Endothelial cell of umbilical vein (primary cell): ENCODE measurements around the gene ZNF791. TPM values are rescaled to one million over a fixed set of nuclear protein-coding genes. Genes with fewer than 3 reads are reported as not detected.

Source experiments
- BruUV-seq: library from RNA; stranded (reverse); fragments of 400-500 nt; replicated peaks from 2 replicates; lab custom pipeline; 2021; lab: Mats Ljungman, UMichigan
- CTCF ChIA-PET: fragments of 300-600, 350-600 bp; sonication (Branson Sonifier 250); formaldehyde crosslinking; loops from one replicate; lab custom pipeline; 2021; ENCODE audit warnings: antibody characterized with exemption, inconsistent platforms; lab: Charles Lee
- POLR2A ChIA-PET: fragments of 300-600, 350-600 bp; sonication (Branson Sonifier 250); formaldehyde crosslinking; loops from one replicate; lab custom pipeline; 2021; ENCODE audit warnings: antibody characterized with exemption, inconsistent platforms; lab: Charles Lee
- DNase-seq: peaks from one replicate; pipeline ENCODE4 v3.0.0-alpha.2; 2011; ENCODE audit warnings: low read depth, low spot score
- FAIRE-seq: peaks from 2 replicates; lab custom pipeline; 2011; peaks lifted over from hg19 to GRCh38; lab: Jason Lieb, UNC
- H2AFZ ChIP-seq: 2 replicates; pipeline ENCODE4 v1.6.0; 2012; ENCODE audit warnings: low read depth, low read length, control low read depth, inconsistent platforms
- H3K27ac ChIP-seq: 2 replicates; pipeline ENCODE4 v1.5.1; 2011; ENCODE audit warnings: low read depth, mild to moderate bottlenecking, control low read depth, low read length, moderate library complexity; ENCODE audit not compliant: insufficient read depth
- H3K27me3 ChIP-seq, 2 experiments: 2 replicates each; pipeline versions ENCODE4 v1.6.0 to v1.6.1; 2011; ENCODE audit warnings: low read length in 2 of 2, mixed read lengths in 1 of 2; ENCODE audit not compliant: control insufficient read depth in 2 of 2, insufficient read depth in 2 of 2
- H3K36me3 ChIP-seq, 2 experiments: 2 replicates in 1 of 2; 3 replicates in 1 of 2; pipeline ENCODE4 v1.5.1; 2011; ENCODE audit warnings: low read length in 2 of 2, mild to moderate bottlenecking in 1 of 2, moderate library complexity in 1 of 2; ENCODE audit not compliant: control insufficient read depth in 2 of 2, insufficient read depth in 2 of 2; ENCODE audit errors: extremely low read depth in 1 of 2
- H3K4me1 ChIP-seq: 3 replicates; pipeline ENCODE4 v1.5.1; 2011; ENCODE audit warnings: mild to moderate bottlenecking, low read length; ENCODE audit not compliant: control insufficient read depth, insufficient read depth; ENCODE audit errors: extremely low read depth
- H3K4me2 ChIP-seq: 2 replicates; pipeline ENCODE4 v1.6.1; 2011; ENCODE audit warnings: low read length, control low read depth, mixed read lengths; ENCODE audit not compliant: insufficient read depth
- H3K4me3 ChIP-seq, 3 experiments: fragments of 200-600 bp in 1 of 3; sonication (generic), shearing (Covaris generic) in 1 of 3; replicated peaks in 1 of 3; 2 replicates each; pipeline ENCODE4 v1.5.1; 2011 to 2016; ENCODE audit warnings: control low read depth in 3 of 3, low read length in 3 of 3, mild to moderate bottlenecking in 2 of 3, inconsistent platforms in 1 of 3, low read depth in 1 of 3, moderate library complexity in 1 of 3; ENCODE audit not compliant: insufficient read depth in 1 of 3
- H3K79me2 ChIP-seq: 2 replicates; pipeline ENCODE4 v1.6.0; 2012; ENCODE audit warnings: low read length, inconsistent platforms; ENCODE audit not compliant: control insufficient read depth, insufficient read depth
- H3K9ac ChIP-seq: replicated peaks from 2 replicates; pipeline ENCODE3; 2011; ENCODE audit warnings: low read length, control low read depth; ENCODE audit not compliant: insufficient read depth; ENCODE audit errors: extremely low read depth
- H3K9me1 ChIP-seq: replicated peaks from 3 replicates; pipeline ENCODE4 v1.6.0; 2011; ENCODE audit warnings: mild to moderate bottlenecking, low read length; ENCODE audit not compliant: control insufficient read depth, insufficient read depth; ENCODE audit errors: extremely low read depth
- H3K9me3 ChIP-seq: replicated peaks from 2 replicates; pipeline ENCODE4 v1.5.1; 2012; ENCODE audit warnings: low read length, inconsistent platforms; ENCODE audit not compliant: control insufficient read depth, insufficient read depth
- H4K20me1 ChIP-seq: replicated peaks from 2 replicates; pipeline ENCODE3; 2011; ENCODE audit warnings: mild to moderate bottlenecking, low read length; ENCODE audit not compliant: control insufficient read depth, insufficient read depth; ENCODE audit errors: extremely low read depth
- FOS ChIP-seq: IDR thresholded peaks from 2 replicates; pipeline ENCODE4 v1.6.1; 2011; ENCODE audit warnings: mild to moderate bottlenecking, low read length, moderate library complexity, borderline replicate concordance; ENCODE audit not compliant: insufficient read depth
- GATA2 ChIP-seq: IDR thresholded peaks from 2 replicates; pipeline ENCODE4 v1.7.0; 2011; ENCODE audit warnings: low read depth, mild to moderate bottlenecking, moderate library complexity, mixed read lengths, low read length; ENCODE audit not compliant: insufficient read length, insufficient read depth
- JUN ChIP-seq: IDR thresholded peaks from 2 replicates; pipeline ENCODE4 v1.6.1; 2011; ENCODE audit warnings: borderline replicate concordance, low read depth; ENCODE audit not compliant: insufficient read length, insufficient read depth
- MYC ChIP-seq: IDR thresholded peaks from one replicate; pipeline ENCODE4 v1.6.1; 2011; ENCODE audit warnings: mild to moderate bottlenecking, low read depth, low read length
- POLR2A ChIP-seq: IDR thresholded peaks from 2 replicates; pipeline ENCODE4 v1.6.1; 2012; ENCODE audit warnings: low read depth, mild to moderate bottlenecking, control low read depth, low read length
- POLR2AphosphoS5 ChIP-seq: IDR thresholded peaks from 2 replicates; pipeline ENCODE4 v1.6.1; 2012; ENCODE audit warnings: low read depth, mild to moderate bottlenecking, control low read depth, low read length, moderate library complexity; ENCODE audit not compliant: insufficient read depth
- dilution Hi-C: fragments of 300-500 bp; cut with MboI; formaldehyde crosslinking; loops from one replicate; pipeline ENCODE4 v1.15.0; 2019; ENCODE audit warnings: low sequenced_read_pairs; ENCODE audit not compliant: extremely low pct_ligation_motif_present
- intact Hi-C: fragments of 100-400 bp; cut with micrococcal nuclease; formaldehyde crosslinking; loops from one replicate; pipeline ENCODE4 v1.10.0; 2022
- polyA plus RNA-seq, 4 experiments: library from polyadenylated mRNA; depleted of rRNA in 3 of 4; stranded (reverse) in 3 of 4; unstranded in 1 of 4; fragments of >200 nt; gene quantifications; 2 replicates each; pipeline versions ENCODE4 v1.2.1 to v1.2.3, GENCODE V29; 2011 to 2012; ENCODE audit warnings: missing spikeins in 1 of 4
- total RNA-seq: library from RNA; stranded (reverse); gene quantifications from 2 replicates; pipeline ENCODE4 v1.2.3, GENCODE V29; 2021

ZNF791 gene
- total and polyA plus RNA-seq, 2 donors (not counting 3 experiments of a cell fraction or from before 2014, with no cell fraction given), result 8.3 to 21.8 TPM

GRCh38 chr19:12670159-12670928, 59.6 kb downstream of the ZNF791 start:
- no peak overlapping the region for H2AFZ ChIP-seq
- H3K4me2 ChIP-seq, result peak overlapping the region; percentile 78
- peaks cover 16% of the 10 kb centered on the region for H3K79me2 ChIP-seq
- H3K27ac ChIP-seq, result no peak overlapping the region
- ChIA-PET CTCF (interaction anchor here (1.2 to 2.8 kb wide), 4 partner anchors 30 to 872 kb away, joined by 3 to 20 read pairs (median 10); partner anchors contain the start of gene ZNF491), POLR2A (no interaction called here)
- peaks cover 3 to 16% of the 10 kb centered on the region in 2 experiments for H3K36me3 ChIP-seq
- BruUV-seq, result no TSS peak
- peak overlapping the region; percentile 52 to 87 (median 83) for H3K4me3 ChIP-seq
- H3K9ac ChIP-seq, result peak overlapping the region; percentile 90
- H3K4me1 ChIP-seq, result peaks cover 20% of the 10 kb centered on the region
- dilution Hi-C loops, result no loop called here
- TF ChIP-seq FOS (no peak), MYC (no peak), POLR2AphosphoS5 (no peak), JUN (no peak)
- H3K27me3 ChIP-seq, result no peaks in the 10 kb centered on the region
- no peaks in the 10 kb centered on the region for H3K9me3 ChIP-seq
- no peak for DNase-seq
- intact Hi-C loops, result loop anchor here (5.0 kb wide), 1 partner anchor 683 kb away; no protein-coding TSS in a partner anchor
- FAIRE-seq, result no peak
- no peaks in the 10 kb centered on the region for H3K9me1 ChIP-seq
- H4K20me1 ChIP-seq, result no peaks in the 10 kb centered on the region

- peaks cover 15% of the 10 kb centered on the region for H3K4me1 ChIP-seq
- no peaks in the 10 kb centered on the region for H3K9me1 ChIP-seq
- no peak for TF ChIP-seq JUN
- no peak for TF ChIP-seq POLR2A
- TF ChIP-seq MYC, result no peak
- no peak for TF ChIP-seq FOS
- TF ChIP-seq GATA2, result no peak
- no peak overlapping the region for H3K4me2 ChIP-seq
- ChIA-PET CTCF (interaction anchor here (0.6 to 3.7 kb wide), 20 partner anchors 8 to 875 kb away, joined by 3 to 21 read pairs (median 6); partner anchors contain the start of genes ZNF490, ZNF491 and ZNF791), POLR2A (no interaction called here)
- no peak overlapping the region for H3K27ac ChIP-seq
- no peak for DNase-seq
- H3K4me3 ChIP-seq, result no peak overlapping the region
- H3K79me2 ChIP-seq, result peaks cover 16% of the 10 kb centered on the region
- peaks cover 5 to 31% of the 10 kb centered on the region in 2 experiments for H3K36me3 ChIP-seq
- dilution Hi-C loops (no loop called here), intact Hi-C loops (loop anchor here (1.0 to 5.0 kb wide), 3 partner anchors 108 to 685 kb away; no protein-coding TSS in a partner anchor)
- H2AFZ ChIP-seq, result no peak overlapping the region
- FAIRE-seq, result no peak
- no peaks in the 10 kb centered on the region for H3K27me3 ChIP-seq
- H4K20me1 ChIP-seq, result no peaks in the 10 kb centered on the region
- H3K9ac ChIP-seq, result no peak overlapping the region
- no peaks in the 10 kb centered on the region for H3K9me3 ChIP-seq
- no TSS peak for BruUV-seq
Observed at GRCh38 chr19:12672744-12673143, 62.0 kb downstream of the ZNF791 start.
